Panc1 (cell line): ENCODE measurements around the gene ALKBH2. TPM values are rescaled to one million over a fixed set of nuclear protein-coding genes. Genes with fewer than 3 reads are reported as not detected.

ENCODE experiments used
- ATAC-seq: fragments of 200-7000 bp; cut with Tn5 transposase; 2 replicates; pipeline ENCODE4 v1.9.1; 2020; ENCODE audit warnings: mild to moderate bottlenecking, moderate library complexity
- BruUV-seq: library from RNA; stranded (reverse); fragments of 400-500 nt; replicated peaks from 2 replicates; lab custom pipeline; 2021; lab: Mats Ljungman, UMichigan
- CTCF ChIA-PET: fragments of 300-600 bp; sonication (Branson Sonifier 250); formaldehyde crosslinking; loops from one replicate; lab custom pipeline; 2022; ENCODE audit warnings: antibody characterized with exemption; lab: Charles Lee
- POLR2A ChIA-PET: fragments of 300-600 bp; sonication (Branson Sonifier 250); formaldehyde crosslinking; loops from one replicate; lab custom pipeline; 2022; ENCODE audit warnings: antibody characterized with exemption; lab: Charles Lee
- DNase-seq: peaks from one replicate; pipeline ENCODE4 v3.0.0-alpha.2; 2010; ENCODE audit warnings: low read depth, low spot score
- H3K27ac ChIP-seq: 2 replicates; pipeline ENCODE4 v1.5.1; 2011; ENCODE audit warnings: mild to moderate bottlenecking, low read length, inconsistent platforms
- H3K27me3 ChIP-seq: fragments of 200-500 bp; sonication (Bioruptor generic); 2 replicates; pipeline ENCODE4 v1.6.0; 2014; ENCODE audit warnings: low read length, inconsistent platforms; ENCODE audit not compliant: control insufficient read depth, insufficient read depth
- H3K36me3 ChIP-seq: fragments of 200-500 bp; sonication (Bioruptor generic); 2 replicates; pipeline ENCODE4 v1.5.1; 2014; ENCODE audit warnings: inconsistent platforms, mild to moderate bottlenecking, low read length, moderate library complexity; ENCODE audit not compliant: control insufficient read depth, insufficient read depth
- H3K4me1 ChIP-seq: 2 replicates; pipeline ENCODE4 v1.5.1; 2011; ENCODE audit warnings: inconsistent platforms, mild to moderate bottlenecking, low read length, moderate library complexity; ENCODE audit not compliant: control insufficient read depth, insufficient read depth
- H3K4me3 ChIP-seq, 2 experiments: 2 replicates each; pipeline ENCODE4 v1.5.1; 2011 to 2012; ENCODE audit warnings: low read depth in 2 of 2, low read length in 2 of 2, mild to moderate bottlenecking in 2 of 2, inconsistent platforms in 1 of 2, moderate library complexity in 1 of 2
- H3K9me3 ChIP-seq: fragments of 200-500 bp; sonication (Bioruptor generic); 2 replicates; pipeline ENCODE4 v1.5.1; 2014; ENCODE audit warnings: low read depth, mild to moderate bottlenecking, inconsistent platforms, low read length, moderate library complexity; ENCODE audit not compliant: control insufficient read depth, insufficient read depth
- CTCF ChIP-seq: fragments of 450-650 bp; IDR thresholded peaks from 2 replicates; pipeline ENCODE4 v1.5.1; 2017; ENCODE audit warnings: mild to moderate bottlenecking
- POLR2AphosphoS5 ChIP-seq: IDR thresholded peaks from 2 replicates; pipeline ENCODE4 v1.6.1; 2012; ENCODE audit warnings: mild to moderate bottlenecking, low read depth, low read length, moderate library complexity
- REST ChIP-seq, 2 experiments: IDR thresholded peaks; 2 replicates each; pipeline ENCODE4 v1.6.1; 2011 to 2012; ENCODE audit warnings: low read depth in 2 of 2, control low read depth in 1 of 2, low read length in 1 of 2, mild to moderate bottlenecking in 1 of 2, moderate library complexity in 1 of 2; ENCODE audit not compliant: insufficient read depth in 1 of 2
- SIN3A ChIP-seq: IDR thresholded peaks from 2 replicates; pipeline ENCODE4 v1.6.1; 2012; ENCODE audit warnings: low read depth, mild to moderate bottlenecking, low read length, moderate library complexity, borderline replicate concordance; ENCODE audit not compliant: insufficient read depth
- TCF7L2 ChIP-seq: IDR thresholded peaks from 2 replicates; pipeline ENCODE4 v1.6.1; 2011; ENCODE audit warnings: mild to moderate bottlenecking, low read depth, low read length, inconsistent platforms
- in situ Hi-C: cut with HindIII; loops from 2 replicates; pipeline ENCODE4 v1.10.0; 2016; ENCODE audit warnings: low sequenced_read_pairs, low pct_unique_long_range_greater_than_20kb
- intact Hi-C: fragments of 100-400 bp; cut with micrococcal nuclease; formaldehyde crosslinking; loops from one replicate; pipeline ENCODE4 v1.10.0; 2022; ENCODE audit not compliant: unreplicated experiment
- total RNA-seq: library from RNA; stranded (reverse); gene quantifications from one replicate; pipeline ENCODE4 v1.2.1, GENCODE V29; 2021; ENCODE audit not compliant: unreplicated experiment

Gene ALKBH2
- total RNA-seq, 1 experiment from 2014 or later = 41.6 TPM

GRCh38 chr12:109057376-109057775 lies 35.9 kb downstream of the ALKBH2 start:
- DNase-seq (no peak), ATAC-seq (no peak)
- no peaks in the 10 kb centered on the region for H3K9me3 ChIP-seq
- H3K27me3 ChIP-seq = no peaks in the 10 kb centered on the region
- POLR2A ChIA-PET = no interaction called here
- no peak for TF ChIP-seq TCF7L2
- TF ChIP-seq SIN3A = no peak
- no peak for TF ChIP-seq CTCF
- TF ChIP-seq REST (IDR thresholded peaks at IDR 0.05; ENCODE audit: insufficient read depth in 1 of 2, low read depth in 2 of 2, low read length in 1 of 2) = no peak
- TF ChIP-seq POLR2AphosphoS5 = no peak
- H3K4me1 ChIP-seq = peaks cover 8% of the 10 kb centered on the region; the same call in 1 of the 2 replicates
- H3K27ac ChIP-seq = no peak overlapping the region
- no peaks in the 10 kb centered on the region for H3K36me3 ChIP-seq
- intact Hi-C loops (no loop called here), in situ Hi-C loops (no loop called here)
- no TSS peak for BruUV-seq
- H3K4me3 ChIP-seq = no peak overlapping the region
- CTCF ChIA-PET = no interaction called here

GRCh38 chr12:109056891-109057290 lies 36.4 kb downstream of the ALKBH2 start:
- ATAC-seq (no peak), DNase-seq (no peak)
- Histone ChIP-seq H3K4me3 (no peak overlapping the region), H3K27ac (no peak overlapping the region), H3K4me1 (peaks cover 8% of the 10 kb centered on the region; the same call in 1 of the 2 replicates), H3K36me3 (no peaks in the 10 kb centered on the region), H3K27me3 (no peaks in the 10 kb centered on the region), H3K9me3 (no peaks in the 10 kb centered on the region)
- POLR2A ChIA-PET = no interaction called here
- intact Hi-C loops (no loop called here), in situ Hi-C loops (no loop called here)
- no peak for TF ChIP-seq REST (IDR thresholded peaks at IDR 0.05; ENCODE audit: insufficient read depth in 1 of 2, low read depth in 2 of 2, low read length in 1 of 2)
- no peak for TF ChIP-seq TCF7L2
- no peak for TF ChIP-seq CTCF
- TF ChIP-seq SIN3A = no peak
- TF ChIP-seq POLR2AphosphoS5 = no peak
- CTCF ChIA-PET = no interaction called here
- no TSS peak for BruUV-seq
